Stimulated activated memory B cell treated with anti-CD40 and anti-IgM and Interleukin-4, amounts not matched to agents 10 μg/mL and 1 μg/mL and 100 μg/mL, for 72 hours (primary cell): ENCODE measurements around the gene KLRD1.
A peak's percentile ranks its signal among the peaks of the same experiment; 100 is the strongest.
"Not testable (repeated sequence)": the region's sequence is repeated elsewhere in the genome, so short reads cannot be mapped to it uniquely, and the experiment has no call there.

Experiments used
- ATAC-seq: fragments of 150-1000 bp; cut with Tn5 transposase; 2 replicates; pipeline ENCODE4 v1.10.0; 2021
- H3K27ac Mint-ChIP-seq: one replicate; pipeline ENCODE4 v1.8.0; 2022; ENCODE audit warnings: mild to moderate bottlenecking, mixed read lengths
- H3K27me3 Mint-ChIP-seq: one replicate; pipeline ENCODE4 v1.8.0; 2022; ENCODE audit warnings: mixed read lengths
- H3K36me3 Mint-ChIP-seq: one replicate; pipeline ENCODE4 v1.8.0; 2022; ENCODE audit warnings: mixed read lengths
- H3K4me1 Mint-ChIP-seq: one replicate; pipeline ENCODE4 v1.8.0; 2022; ENCODE audit warnings: mixed read lengths
- H3K4me3 Mint-ChIP-seq: one replicate; pipeline ENCODE4 v1.8.0; 2022; ENCODE audit warnings: mild to moderate bottlenecking, moderate library complexity, mixed read lengths
- H3K9me3 Mint-ChIP-seq: one replicate; pipeline ENCODE4 v1.8.0; 2022; ENCODE audit warnings: mixed read lengths

KLRD1 gene

DNA sequence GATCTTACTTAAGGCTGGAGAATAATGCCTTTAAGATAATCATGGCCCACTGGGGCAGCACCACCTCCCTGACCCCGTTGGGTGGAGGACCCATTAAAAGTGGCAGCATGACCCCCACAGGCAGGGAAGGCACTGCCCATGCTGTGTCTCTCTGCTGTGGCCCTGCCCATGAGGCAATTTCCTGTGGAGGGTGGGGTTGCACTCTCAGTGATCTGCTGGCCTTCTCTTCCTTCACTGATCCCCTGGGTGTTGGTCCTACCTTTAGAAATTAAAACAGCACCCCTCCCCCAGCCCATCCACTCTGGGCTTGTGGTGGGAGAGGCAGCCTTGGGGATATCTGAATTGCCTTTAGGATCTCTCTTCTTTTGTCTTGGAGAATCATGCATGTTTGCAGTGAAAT lies 64.9 kb downstream of the KLRD1 start:
- Mint-ChIP-seq H3K27ac (no peak overlapping the region), H3K9me3 (no peaks in the 10 kb centered on the region), H3K27me3 (no peaks in the 10 kb centered on the region), H3K36me3 (peaks cover 16% of the 10 kb centered on the region), H3K4me3 (no peak overlapping the region), H3K4me1 (peaks cover 16% of the 10 kb centered on the region)
- ATAC-seq, result peak; percentile 24

DNA sequence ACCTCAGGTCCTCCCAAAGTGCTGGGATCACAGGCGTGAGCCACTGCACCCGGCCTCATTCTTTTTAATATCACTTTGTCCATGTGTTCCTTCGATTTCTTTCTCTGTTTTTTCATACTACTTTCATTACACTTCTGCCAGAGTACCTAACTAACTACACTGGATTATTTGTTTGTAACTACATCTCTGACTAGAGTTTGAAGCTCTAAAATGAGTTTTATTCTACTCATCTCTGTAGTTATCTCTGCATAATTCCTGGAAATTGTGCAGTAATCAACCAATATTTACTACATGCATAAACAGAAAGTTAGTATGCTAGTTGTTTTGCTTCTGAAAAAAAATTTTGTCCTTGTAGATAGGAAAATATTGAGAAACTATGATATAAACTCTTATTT lies 67.0 kb downstream of the KLRD1 start:
- peaks cover 5% of the 10 kb centered on the region for H3K36me3 Mint-ChIP-seq
- peaks cover 16% of the 10 kb centered on the region for H3K4me1 Mint-ChIP-seq
- ATAC-seq, result no peak
- no peak overlapping the region for H3K4me3 Mint-ChIP-seq
- H3K9me3 Mint-ChIP-seq, result no peaks in the 10 kb centered on the region
- H3K27ac Mint-ChIP-seq, result no peak overlapping the region
- H3K27me3 Mint-ChIP-seq, result no peaks in the 10 kb centered on the region

DNA sequence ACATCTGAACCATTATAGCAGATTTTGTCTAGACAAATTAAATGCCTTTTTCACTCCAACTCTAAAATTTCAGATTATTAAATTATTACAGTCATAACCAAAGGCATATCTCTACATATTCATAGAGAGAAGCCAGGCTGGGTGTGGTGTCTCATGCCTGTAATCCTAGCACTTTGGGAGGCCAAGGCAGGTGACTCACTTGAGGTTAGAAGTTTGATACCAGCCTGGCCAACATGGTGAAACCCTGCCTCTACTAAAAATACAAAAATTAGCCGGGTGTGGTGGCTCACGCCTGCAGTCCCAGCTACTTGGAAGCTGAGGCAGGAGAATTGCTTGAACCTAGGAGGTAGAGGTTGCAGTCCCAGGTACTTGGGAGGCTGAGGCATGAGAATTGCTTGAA lies 71.1 kb downstream of the KLRD1 start:
- H3K4me1 Mint-ChIP-seq, H3K27ac Mint-ChIP-seq, ATAC-seq, H3K9me3 Mint-ChIP-seq, H3K4me3 Mint-ChIP-seq: not testable (repeated sequence)
- Mint-ChIP-seq H3K36me3 (peaks cover 14% of the 10 kb centered on the region), H3K27me3 (peaks cover 20% of the 10 kb centered on the region)
